ENCODE results near the gene ZEB2. TPM values are rescaled to one million over a fixed set of nuclear protein-coding genes. Genes with fewer than 3 reads are reported as not detected.

The ZEB2 gene
- 20.7 TPM for polyA plus RNA-seq (2012; ENCODE audit: insufficient read depth, insufficient read length, low read depth)

DNA sequence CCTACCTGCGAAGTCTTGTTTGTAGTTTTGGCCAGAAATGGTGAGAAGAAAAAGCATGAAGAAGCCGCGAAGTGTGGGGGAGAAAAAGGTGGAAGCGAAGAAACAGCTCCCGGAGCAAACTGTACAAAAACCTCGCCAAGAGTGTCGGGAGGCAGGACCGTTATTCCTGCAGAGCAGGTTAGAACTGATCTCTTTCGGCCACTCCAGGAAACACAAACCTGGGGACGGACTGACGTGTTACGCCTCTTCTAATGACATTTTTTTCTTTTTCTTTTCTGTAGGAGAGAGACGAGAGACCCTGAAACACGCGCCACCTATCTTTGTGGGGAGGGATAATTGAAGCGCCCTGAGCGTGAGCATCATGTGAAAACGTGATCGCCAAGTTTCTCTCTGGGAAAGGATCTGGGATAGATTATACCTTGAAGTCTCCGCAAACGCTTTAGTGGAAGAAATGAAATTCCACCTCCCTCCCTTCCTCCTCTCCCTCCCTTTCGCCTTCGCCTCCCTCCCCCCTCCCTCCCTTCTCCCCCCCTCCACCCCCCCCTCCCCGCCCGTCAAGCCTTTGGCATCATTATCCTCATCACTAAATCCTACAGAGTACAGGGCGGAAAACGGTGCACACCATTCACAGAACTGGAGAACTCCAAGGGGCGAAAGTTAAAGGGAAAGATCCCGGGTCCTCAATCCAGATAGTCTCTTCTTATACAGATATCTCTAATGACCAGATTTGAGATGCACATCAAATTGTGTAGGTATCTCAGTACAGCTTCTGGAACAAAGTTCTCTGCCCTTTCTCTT is at the start of gene ZEB2:
Gene ZEB2 (minus strand): TSS at position 186 of the 798 bp plus-strand sequence. CDS start 2,769 bp downstream, outside the sequence.
- Histone ChIP-seq H3K4me1 (no peaks in the 10 kb centered on the region; the same call in 1 of the 2 replicates), H3K27me3 (no peaks in the 10 kb centered on the region), H3K9me3 (no peaks in the 10 kb centered on the region), H3K36me3 (no peaks in the 10 kb centered on the region), H3K4me3 (ENCODE audit: low read depth, low read length) (peak within 1 kb of the TSS; percentile 71)
- peak; percentile 60 for DNase-seq
- peak; percentile 60 for TF ChIP-seq CTCF (IDR thresholded peaks at IDR 0.05; ENCODE audit: low read depth, low read length)

DNA sequence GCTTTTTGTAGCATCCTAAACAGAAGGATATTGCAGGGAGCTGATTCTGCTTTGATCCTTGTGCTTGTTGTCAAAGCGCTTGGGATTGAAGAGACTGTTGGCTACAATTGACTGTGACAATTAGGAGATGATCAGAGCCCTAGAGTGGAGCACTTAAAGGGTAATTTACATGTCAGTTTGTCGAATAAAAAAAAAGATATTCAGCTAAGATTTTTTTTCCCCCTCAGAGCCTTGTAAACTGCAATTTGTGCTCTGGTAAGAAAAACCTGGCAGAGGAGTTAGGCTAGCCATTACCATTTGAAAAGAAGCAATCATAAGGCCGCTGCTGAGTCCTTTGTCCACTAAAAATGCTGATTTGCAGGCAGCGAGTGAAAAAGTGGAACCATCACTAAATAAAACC is 47.8 kb upstream of the ZEB2 start:
- Histone ChIP-seq H3K36me3 (no peaks in the 10 kb centered on the region), H3K4me3 (ENCODE audit: low read depth, low read length) (no peak overlapping the region), H3K9me3 (no peaks in the 10 kb centered on the region), H3K27me3 (no peaks in the 10 kb centered on the region), H3K4me1 (no peaks in the 10 kb centered on the region)
- no peak for DNase-seq
- no peak for TF ChIP-seq CTCF (IDR thresholded peaks at IDR 0.05; ENCODE audit: low read depth, low read length)

DNA sequence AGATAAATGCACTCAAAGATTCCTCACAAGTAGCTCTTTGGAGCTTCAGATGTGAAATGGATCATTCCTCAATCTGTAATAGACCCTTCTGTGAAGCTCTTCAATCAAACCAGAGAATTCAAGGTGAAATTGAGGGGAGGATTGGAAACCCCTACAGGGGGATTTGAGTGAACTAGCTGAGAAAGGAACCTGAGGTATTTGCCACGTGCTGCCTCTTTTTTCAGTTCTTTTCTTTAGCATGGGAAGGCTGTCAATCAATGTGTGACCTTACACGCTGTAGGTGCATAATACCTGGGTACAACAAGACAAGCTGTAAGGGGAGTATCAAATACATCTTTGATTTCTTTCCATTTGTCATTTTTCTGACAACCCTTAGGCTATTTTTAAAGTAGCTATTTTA is 46.5 kb upstream of the ZEB2 start:
- H3K4me1 ChIP-seq, result no peaks in the 10 kb centered on the region
- no peaks in the 10 kb centered on the region for H3K36me3 ChIP-seq
- H3K27me3 ChIP-seq, result no peaks in the 10 kb centered on the region

GRCh38 chr2:144560251-144560650 is 40.3 kb upstream of the ZEB2 start:
- no peak for DNase-seq
- no peak overlapping the region for H3K4me3 ChIP-seq (ENCODE audit: low read depth, low read length)
- no peaks in the 10 kb centered on the region for H3K36me3 ChIP-seq
- H3K27me3 ChIP-seq, result no peaks in the 10 kb centered on the region
- TF ChIP-seq CTCF (IDR thresholded peaks at IDR 0.05; ENCODE audit: low read depth, low read length), result no peak
- no peaks in the 10 kb centered on the region for H3K4me1 ChIP-seq
- no peaks in the 10 kb centered on the region for H3K9me3 ChIP-seq

More for the DNA sequence above, 46.5 kb upstream of the ZEB2 start:
- DNase-seq, result no peak
- no peak for TF ChIP-seq CTCF (IDR thresholded peaks at IDR 0.05; ENCODE audit: low read depth, low read length)
- no peaks in the 10 kb centered on the region for H3K9me3 ChIP-seq
- no peak overlapping the region for H3K4me3 ChIP-seq (ENCODE audit: low read depth, low read length)

DNA sequence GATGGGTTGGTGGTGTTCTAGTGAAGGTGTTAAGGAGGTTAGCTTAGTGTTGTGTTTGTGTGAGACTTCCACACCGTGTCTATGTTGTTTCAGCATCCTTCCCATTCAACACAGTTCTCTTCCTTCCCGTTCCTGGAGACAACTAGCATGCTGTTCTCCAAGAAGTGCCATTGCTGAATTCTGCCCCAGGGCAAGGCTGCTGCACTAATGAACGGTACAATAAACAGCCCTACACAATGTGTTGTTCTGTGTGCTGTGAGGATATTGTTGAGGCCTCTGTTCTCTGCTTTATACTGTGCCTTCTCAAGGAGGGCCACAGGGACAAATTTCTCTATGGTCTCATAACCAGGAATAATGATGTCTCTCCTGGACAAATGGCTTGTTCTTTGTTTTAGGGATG is 39.8 kb upstream of the ZEB2 start:
- Histone ChIP-seq H3K36me3 (no peaks in the 10 kb centered on the region), H3K4me3 (ENCODE audit: low read depth, low read length) (no peak overlapping the region), H3K27me3 (no peaks in the 10 kb centered on the region), H3K4me1 (no peaks in the 10 kb centered on the region), H3K9me3 (no peaks in the 10 kb centered on the region)
- no peak for TF ChIP-seq CTCF (IDR thresholded peaks at IDR 0.05; ENCODE audit: low read depth, low read length)
- no peak for DNase-seq

DNA sequence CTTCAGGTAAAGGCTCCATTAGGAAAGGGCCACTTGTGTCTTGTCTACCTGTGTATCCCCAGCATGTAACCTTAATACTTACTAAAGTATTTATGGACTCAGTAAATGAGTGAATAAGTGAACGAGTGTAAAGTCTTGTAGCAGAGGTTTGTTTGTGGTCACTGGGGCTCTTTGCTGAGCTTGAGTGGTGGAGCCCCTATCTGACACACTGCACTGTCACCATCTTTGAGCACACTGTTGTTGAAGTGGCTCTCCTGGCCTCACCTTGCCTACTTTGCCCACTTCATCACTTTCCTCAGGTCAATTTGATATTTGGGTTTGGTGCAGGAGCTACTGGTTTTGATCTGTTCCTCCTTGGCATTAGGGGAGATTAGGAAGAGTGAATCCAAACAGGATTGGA is 39.3 kb upstream of the ZEB2 start:
- Histone ChIP-seq H3K9me3 (no peaks in the 10 kb centered on the region), H3K36me3 (no peaks in the 10 kb centered on the region), H3K4me3 (ENCODE audit: low read depth, low read length) (no peak overlapping the region), H3K27me3 (no peaks in the 10 kb centered on the region), H3K4me1 (no peaks in the 10 kb centered on the region)
- no peak for TF ChIP-seq CTCF (IDR thresholded peaks at IDR 0.05; ENCODE audit: low read depth, low read length)
- DNase-seq, result no peak
